HepG2 (cell line): Measurements from ENCODE around the gene AKR1B15. TPM values are rescaled to one million over a fixed set of nuclear protein-coding genes. Genes with fewer than 3 reads are reported as not detected.

Experiments
- ATAC-seq: fragments of 200-7000 bp; cut with Tn5 transposase; 3 replicates; pipeline ENCODE4 v1.9.1; 2020; ENCODE audit warnings: mild to moderate bottlenecking, moderate library complexity
- BruUV-seq: library from RNA; stranded (reverse); fragments of 400-500 nt; replicated peaks from 2 replicates; lab custom pipeline; 2021; lab: Mats Ljungman, UMichigan
- CTCF ChIA-PET: fragments of 300-600 bp; formaldehyde crosslinking; extraction: SDS; loops from one replicate; lab custom pipeline; 2021; ENCODE audit warnings: low total read pairs, inconsistent platforms, low intra/inter-chr PET ratio; lab: Yijun Ruan, JAX
- POLR2A ChIA-PET: fragments of 350-600 bp; sonication (Branson Sonifier 250); formaldehyde crosslinking; loops from one replicate; lab custom pipeline; 2020; ENCODE audit warnings: antibody characterized with exemption, inconsistent platforms; lab: Yijun Ruan, JAX
- DNase-seq: peaks from one replicate; pipeline ENCODE4 v3.0.0-alpha.2; 2015; ENCODE audit warnings: low spot score
- FAIRE-seq: peaks from 3 replicates; lab custom pipeline; 2011; peaks lifted over from hg19 to GRCh38; lab: Jason Lieb, UNC
- H2AFZ ChIP-seq: one replicate; pipeline ENCODE4 v1.6.1; 2011; ENCODE audit warnings: low read length, inconsistent platforms
- H3K27ac ChIP-seq: fragments of 300-600 bp; 3 replicates; pipeline ENCODE4 v1.8.0; 2011; ENCODE audit warnings: mixed run types, mild to moderate bottlenecking, mixed read lengths, low read length, inconsistent platforms; ENCODE audit not compliant: insufficient read depth; ENCODE audit errors: extremely low read length
- H3K27me3 ChIP-seq, 2 experiments: fragments of 200-600 bp in 1 of 2; 2 replicates in 1 of 2; 3 replicates in 1 of 2; pipeline versions ENCODE4 v1.6.0 to v1.8.0; 2011; ENCODE audit warnings: low read length in 2 of 2, mild to moderate bottlenecking in 2 of 2, moderate library complexity in 2 of 2, inconsistent platforms in 1 of 2; ENCODE audit not compliant: insufficient read depth in 2 of 2, control insufficient read depth in 1 of 2
- H3K36me3 ChIP-seq, 2 experiments: fragments of 200-600 bp in 1 of 2; replicated peaks in 1 of 2; 2 replicates in 1 of 2; 3 replicates in 1 of 2; pipeline versions ENCODE4 v1.5.1 to v1.8.0; 2011; ENCODE audit warnings: low read length in 2 of 2, inconsistent platforms in 1 of 2; ENCODE audit not compliant: insufficient read depth in 2 of 2, control insufficient read depth in 1 of 2
- H3K4me1 ChIP-seq: 2 replicates; pipeline ENCODE4 v1.5.1; 2012; ENCODE audit warnings: low read length, inconsistent platforms; ENCODE audit not compliant: insufficient read depth
- H3K4me2 ChIP-seq: 2 replicates; pipeline ENCODE4 v1.6.0; 2011; ENCODE audit warnings: low read depth, low read length, inconsistent platforms
- H3K4me3 ChIP-seq, 3 experiments: fragments of 200-600 bp in 1 of 3; sonication (generic), shearing (Covaris generic) in 1 of 3; replicated peaks in 1 of 3; 2 replicates each; pipeline ENCODE4 v1.5.1; 2011 to 2016; ENCODE audit warnings: low read length in 3 of 3, inconsistent platforms in 2 of 3, low read depth in 2 of 3, mild to moderate bottlenecking in 2 of 3, control low read depth in 1 of 3, mixed read lengths in 1 of 3; ENCODE audit not compliant: insufficient read depth in 1 of 3
- H3K79me2 ChIP-seq: one replicate; pipeline ENCODE4 v1.6.1; 2011; ENCODE audit warnings: low read length, inconsistent platforms; ENCODE audit not compliant: insufficient read depth
- H3K9ac ChIP-seq: 2 replicates; pipeline ENCODE4 v1.6.0; 2011; ENCODE audit warnings: mild to moderate bottlenecking, low read depth, low read length, inconsistent platforms; ENCODE audit not compliant: insufficient read depth
- H3K9me3 ChIP-seq: 2 replicates; pipeline ENCODE4 v1.5.1; 2012; ENCODE audit warnings: mild to moderate bottlenecking, low read length
- H4K20me1 ChIP-seq: 2 replicates; pipeline ENCODE4 v1.6.0; 2011; ENCODE audit warnings: inconsistent platforms, mild to moderate bottlenecking, low read length, moderate library complexity; ENCODE audit not compliant: insufficient read depth
- HCFC1 ChIP-seq: fragments of 150-350 bp; IDR thresholded peaks from 2 replicates; pipeline ENCODE4 v1.6.1; 2014; ENCODE audit warnings: low read depth, low read length
- HMG20A ChIP-seq: IDR thresholded peaks from 2 replicates; pipeline ENCODE4 v1.6.1; 2016; ENCODE audit warnings: borderline replicate concordance
- HOXA9 ChIP-seq: sonication (generic); formaldehyde crosslinking; IDR thresholded peaks from 2 replicates; pipeline ENCODE4 v1.8.1; 2022; ENCODE audit warnings: missing genetic modification reagents, mild to moderate bottlenecking, moderate library complexity, borderline replicate concordance
- MAX ChIP-seq: IDR thresholded peaks from 2 replicates; pipeline ENCODE4 v1.6.1; 2012; ENCODE audit warnings: inconsistent platforms
- NFE2 ChIP-seq: sonication (generic); formaldehyde crosslinking; IDR thresholded peaks from 2 replicates; pipeline ENCODE4 v1.4.0; 2020; ENCODE audit warnings: missing genetic modification reagents
- PHB2 ChIP-seq: fragments of 450-650 bp; IDR thresholded peaks from 2 replicates; pipeline ENCODE4 v1.6.1; 2018; ENCODE audit not compliant: partially characterized antibody
- ZIK1 ChIP-seq: sonication (generic); formaldehyde crosslinking; IDR thresholded peaks from 2 replicates; pipeline ENCODE4 v1.5.0; 2020; ENCODE audit warnings: mild to moderate bottlenecking, low read depth, missing genetic modification reagents, borderline replicate concordance
- ZNF333 ChIP-seq: sonication (generic); formaldehyde crosslinking; IDR thresholded peaks from 2 replicates; pipeline ENCODE4 v1.4.0; 2020; ENCODE audit warnings: mild to moderate bottlenecking, missing genetic modification reagents, borderline replicate concordance
- ZNF691 ChIP-seq: sonication (generic); formaldehyde crosslinking; IDR thresholded peaks from 2 replicates; pipeline ENCODE4 v1.4.0; 2020; ENCODE audit warnings: missing genetic modification reagents, low read depth, mild to moderate bottlenecking, borderline replicate concordance
- ZNF782 ChIP-seq: sonication (generic); formaldehyde crosslinking; IDR thresholded peaks from 2 replicates; pipeline ENCODE4 v1.4.0; 2020; ENCODE audit warnings: missing genetic modification reagents, mild to moderate bottlenecking, borderline replicate concordance
- WGBS: methylation state at CpG from one replicate; pipeline ENCODE4 v1.1.6; 2017; ENCODE audit warnings: low lambda C conversion rate; 5-methylcytosine and 5-hydroxymethylcytosine counted together
- in situ Hi-C: cut with HindIII; loops from 2 replicates; pipeline ENCODE4 v1.10.0; 2017; ENCODE audit warnings: low pct_unique_long_range_greater_than_20kb; ENCODE audit not compliant: extremely low pct_ligation_motif_present
- intact Hi-C: fragments of 100-400 bp; cut with micrococcal nuclease; formaldehyde crosslinking; loops from one replicate; pipeline ENCODE4 v1.10.0; 2022; ENCODE audit not compliant: unreplicated experiment
- polyA plus RNA-seq, 8 experiments: library from polyadenylated mRNA; depleted of rRNA in 3 of 8; stranded (reverse) in 7 of 8; unstranded in 1 of 8; fragments of >200 nt; fragmentation: Illumina TruSeq in 4 of 8; extraction: Trizol in 4 of 8; gene quantifications; 2 replicates each; pipeline versions ENCODE4 v1.2.1 to v1.2.3, GENCODE V29; 2011 to 2016; ENCODE audit warnings: low read depth in 4 of 8, missing spikeins in 1 of 8, mixed read lengths in 1 of 8; ENCODE audit not compliant: insufficient read depth in 1 of 8
- total RNA-seq, 5 experiments: library from RNA; depleted of rRNA; stranded (reverse); fragments of >200 nt; fragmentation: Illumina TruSeq; extraction: Trizol; gene quantifications; 2 replicates each; pipeline ENCODE4 v1.2.3, GENCODE V29; 2016; ENCODE audit warnings: low read depth in 1 of 5

Gene AKR1B15
- total and polyA plus RNA-seq, 2 of the 13 experiments (the other 11 are each of a cell fraction or from before 2014, with no cell fraction given) = 0.77 TPM; not detected in 1

- in situ Hi-C loops = no loop called here
- WGBS = 0% methylated on average over 1 of the region's 1 CpG
- Histone ChIP-seq H3K27me3 (no peaks in the 10 kb centered on the region), H4K20me1 (no peaks in the 10 kb centered on the region), H3K9ac (no peak overlapping the region), H3K4me3 (no peak overlapping the region), H3K4me2 (no peak overlapping the region), H2AFZ (no peak overlapping the region), H3K27ac (no peak overlapping the region), H3K79me2 (no peaks in the 10 kb centered on the region), H3K36me3 (no peaks in the 10 kb centered on the region), H3K9me3 (no peaks in the 10 kb centered on the region), H3K4me1 (no peaks in the 10 kb centered on the region)
- no peak for DNase-seq
- no peak for ATAC-seq
- TF ChIP-seq HOXA9 (CRISPR knock-in tag) (no peak), ZNF691 (CRISPR knock-in tag) (no peak), HCFC1 (no peak), ZIK1 (no peak)
- POLR2A ChIA-PET = no interaction called here
- no peak for FAIRE-seq
- BruUV-seq = no TSS peak
- CTCF ChIA-PET = no interaction called here
- intact Hi-C loops = no loop called here
Observed at GRCh38 chr7:134627775-134628153, 78.9 kb downstream of the AKR1B15 start.

- Histone ChIP-seq H3K4me1 (no peaks in the 10 kb centered on the region), H3K79me2 (no peaks in the 10 kb centered on the region), H3K9me3 (no peaks in the 10 kb centered on the region), H3K9ac (no peak overlapping the region), H2AFZ (no peak overlapping the region), H3K27me3 (no peaks in the 10 kb centered on the region), H3K27ac (no peak overlapping the region), H4K20me1 (no peaks in the 10 kb centered on the region), H3K36me3 (no peaks in the 10 kb centered on the region), H3K4me2 (no peak overlapping the region), H3K4me3 (no peak overlapping the region)
- in situ Hi-C loops (no loop called here), intact Hi-C loops (no loop called here)
- POLR2A ChIA-PET = no interaction called here
- FAIRE-seq = no peak
- no TSS peak for BruUV-seq
- TF ChIP-seq MAX (no peak), PHB2 (no peak), NFE2 (no peak), ZNF782 (no peak), ZNF333 (no peak), HMG20A (CRISPR knock-in tag) (no peak)
- no peak for ATAC-seq
- CTCF ChIA-PET = no interaction called here
- no peak for DNase-seq
Observed at GRCh38 chr7:134629445-134629844, 80.5 kb downstream of the AKR1B15 start.

Other genes with a start within 250 kb of the AKR1B15 start
- gene SLC35B4, start 232.2 kb upstream of the AKR1B15 start, total RNA-seq (2016; rRNA removed; fragmentation: Illumina TruSeq; extraction: Trizol) = 10.8 and 17.1 TPM in 2 replicates
- 13.2 and 17.8 TPM in 2 replicates for gene SLC35B4, start 232.2 kb upstream of the AKR1B15 start, polyA plus RNA-seq (2011; rRNA removed)
- 89.9 and 123 TPM in 2 replicates for gene AKR1B1, start 90.0 kb upstream of the AKR1B15 start, total RNA-seq (2016; rRNA removed; fragmentation: Illumina TruSeq; extraction: Trizol)
- 110 and 133 TPM in 2 replicates for gene AKR1B1, start 90.0 kb upstream of the AKR1B15 start, polyA plus RNA-seq (2011; rRNA removed)
- gene AKR1B10, start 21.5 kb upstream of the AKR1B15 start, total RNA-seq (2016; rRNA removed; fragmentation: Illumina TruSeq; extraction: Trizol) = 124 and 175 TPM in 2 replicates
- gene AKR1B10, start 21.5 kb upstream of the AKR1B15 start, polyA plus RNA-seq (2011; rRNA removed) = 8.8 and 14.2 TPM in 2 replicates
- 7.5 and 10.7 TPM in 2 replicates for gene BPGM, start 97.7 kb downstream of the AKR1B15 start, total RNA-seq (2016; rRNA removed; fragmentation: Illumina TruSeq; extraction: Trizol)
- gene BPGM, start 97.7 kb downstream of the AKR1B15 start, polyA plus RNA-seq (2011; rRNA removed) = 3.1 and 4.0 TPM in 2 replicates
- 61.2 and 112 TPM in 2 replicates for gene CALD1, start 230.5 kb downstream of the AKR1B15 start, total RNA-seq (2016; rRNA removed; fragmentation: Illumina TruSeq; extraction: Trizol)
- gene CALD1, start 230.5 kb downstream of the AKR1B15 start, polyA plus RNA-seq (2011; rRNA removed) = 40.5 and 53.0 TPM in 2 replicates